Measurements from ENCODE around the gene AATF. TPM values are rescaled to one million over a fixed set of nuclear protein-coding genes. Genes with fewer than 3 reads are reported as not detected.

Gene AATF
- total RNA-seq, 1 experiment from 2014 or later: 61.0 TPM

- Mint-ChIP-seq H3K9me3 (peaks cover 6% of the 10 kb centered on the region; the same call in 1 of the 2 replicates), H3K4me3 (no peak overlapping the region), H3K27me3 (ENCODE audit: low read depth) (no peaks in the 10 kb centered on the region), H3K27ac (peak overlapping the region; percentile 63), H3K4me1 (peaks cover 13% of the 10 kb centered on the region), H3K36me3 (peaks cover 13% of the 10 kb centered on the region)
- no peak for DNase-seq (ENCODE audit: low spot score)
- no peak for ATAC-seq
- ChIA-PET CTCF (interaction anchor here (0.6 kb wide), 1 partner anchor 204 kb away, joined by 3 read pairs; no protein-coding TSS in a partner anchor), POLR2A (no interaction called here)
- TF ChIP-seq KAT7 (CRISPR knock-in tag; IDR thresholded peaks at IDR 0.05; ENCODE audit: borderline replicate concordance) (no peak), HMGXB4 (CRISPR knock-in tag; IDR thresholded peaks at IDR 0.05) (no peak), NR1H2 (CRISPR knock-in tag; IDR thresholded peaks at IDR 0.05) (no peak), PREB (CRISPR knock-in tag; IDR thresholded peaks at IDR 0.05; ENCODE audit: borderline replicate concordance) (no peak), OVOL2 (CRISPR knock-in tag; IDR thresholded peaks at IDR 0.05; ENCODE audit: borderline replicate concordance) (no peak), MAX (CRISPR knock-in tag; IDR thresholded peaks at IDR 0.05) (no peak)
Measured at GRCh38 chr17:36972186-36972700, 23.5 kb downstream of the AATF start.

- peaks cover 14% of the 10 kb centered on the region for H3K4me1 Mint-ChIP-seq
- H3K27ac Mint-ChIP-seq: peak overlapping the region; percentile 86
- ATAC-seq: no peak
- TF ChIP-seq CBFB (CRISPR knock-in tag; IDR thresholded peaks at IDR 0.05; ENCODE audit: low read depth) (no peak), ZNF281 (CRISPR knock-in tag; IDR thresholded peaks at IDR 0.05) (no peak), CTCF (IDR thresholded peaks at IDR 0.05) (no peak), HMGXB4 (CRISPR knock-in tag; IDR thresholded peaks at IDR 0.05) (no peak), PREB (CRISPR knock-in tag; IDR thresholded peaks at IDR 0.05; ENCODE audit: borderline replicate concordance) (no peak), PRDM15 (CRISPR knock-in tag; IDR thresholded peaks at IDR 0.05) (no peak), ZNF317 (CRISPR knock-in tag; IDR thresholded peaks at IDR 0.05; ENCODE audit: borderline replicate concordance, low read depth) (no peak), PRRX2 (CRISPR knock-in tag; IDR thresholded peaks at IDR 0.05) (no peak), ZNF138 (CRISPR knock-in tag; conservative IDR thresholded peaks at IDR 0.05) (no peak), TCF7 (CRISPR knock-in tag; IDR thresholded peaks at IDR 0.05; ENCODE audit: low read depth) (no peak), MLX (CRISPR knock-in tag; IDR thresholded peaks at IDR 0.05) (no peak), JAZF1 (CRISPR knock-in tag; IDR thresholded peaks at IDR 0.05) (no peak)
- no peak overlapping the region for H3K4me3 Mint-ChIP-seq
- ChIA-PET POLR2A (no interaction called here), CTCF (no interaction called here)
- DNase-seq (ENCODE audit: low spot score): no peak
- no peaks in the 10 kb centered on the region for H3K27me3 Mint-ChIP-seq (ENCODE audit: low read depth)
- H3K9me3 Mint-ChIP-seq: peaks cover 6% of the 10 kb centered on the region; the same call in 1 of the 2 replicates
- peaks cover 13% of the 10 kb centered on the region for H3K36me3 Mint-ChIP-seq
Measured at GRCh38 chr17:36972905-36973304, 24.2 kb downstream of the AATF start.

Data from WTC11 (cell line).